GM19023 (cell line): ENCODE data around the gene BTBD9.

Experiments used
- ATAC-seq: cut with Tn5 transposase; IDR thresholded peaks from one replicate; pipeline ENCODE4 v1.9.1; 2021; ENCODE audit warnings: mild to moderate bottlenecking, moderate library complexity; ENCODE audit not compliant: unreplicated experiment

The BTBD9 gene

DNA sequence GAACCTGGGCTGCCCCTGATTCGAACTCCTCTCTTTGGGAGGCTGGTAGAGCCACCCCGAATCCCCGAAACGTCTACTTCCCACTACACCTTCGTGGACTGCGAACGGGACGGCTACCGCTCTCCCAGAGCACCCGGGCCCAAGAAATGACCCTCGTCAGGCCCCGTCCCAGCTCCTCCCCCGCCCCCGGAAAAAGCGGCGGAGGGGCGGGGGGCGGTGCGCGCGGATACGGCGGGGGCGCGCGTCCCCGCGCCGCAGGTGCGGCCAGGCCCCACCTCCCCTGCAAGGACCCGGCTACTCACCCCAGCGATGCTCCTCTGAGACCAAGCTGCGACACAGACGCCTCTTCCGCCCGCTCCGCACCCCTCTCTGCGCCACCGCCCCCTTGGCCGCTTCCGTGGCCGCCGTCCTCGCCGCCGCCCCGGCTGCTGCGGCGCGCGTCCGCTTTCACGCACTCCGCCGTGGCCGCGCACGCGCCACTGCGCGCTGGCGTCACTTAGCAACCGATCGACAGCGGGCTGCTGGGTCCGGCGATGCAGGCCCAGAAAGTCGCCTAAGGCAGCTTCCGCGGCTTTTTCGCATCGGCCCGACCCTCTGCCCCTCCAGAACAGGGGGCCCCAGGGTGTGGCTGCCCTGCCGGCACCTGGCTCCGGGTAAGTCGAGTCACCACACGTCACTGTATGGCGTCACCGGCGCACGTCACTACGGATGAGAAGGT is at the start of gene BTBD9:
BTBD9 (minus strand) TSS at position 432 of the 718 bp plus-strand sequence.
- peak; percentile 81 for ATAC-seq

- no peak for ATAC-seq
These were observed 48.9 kb upstream of the BTBD9 start for GRCh38 chr6:38688579-38689087.

- no peak for ATAC-seq
These were observed 47.8 kb upstream of the BTBD9 start for GRCh38 chr6:38687549-38687948.

DNA sequence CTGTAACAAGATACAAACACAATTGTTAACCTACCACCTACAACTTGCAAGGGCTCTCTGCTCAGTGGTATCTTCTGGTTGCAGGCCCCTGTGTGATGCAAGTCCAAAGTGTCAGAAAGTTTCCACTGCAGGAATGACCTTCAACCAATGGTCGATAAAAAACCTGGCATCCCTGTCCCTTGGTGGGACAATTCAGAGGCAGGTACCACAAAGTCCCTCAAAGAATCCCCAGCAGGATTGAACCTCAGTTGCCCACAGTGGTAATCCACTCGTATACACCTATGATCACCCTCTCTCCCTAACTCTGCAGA is 47.3 kb upstream of the BTBD9 start:
- no peak for ATAC-seq

GRCh38 chr6:38686270-38687042 is 46.7 kb upstream of the BTBD9 start:
- ATAC-seq: no peak

DNA sequence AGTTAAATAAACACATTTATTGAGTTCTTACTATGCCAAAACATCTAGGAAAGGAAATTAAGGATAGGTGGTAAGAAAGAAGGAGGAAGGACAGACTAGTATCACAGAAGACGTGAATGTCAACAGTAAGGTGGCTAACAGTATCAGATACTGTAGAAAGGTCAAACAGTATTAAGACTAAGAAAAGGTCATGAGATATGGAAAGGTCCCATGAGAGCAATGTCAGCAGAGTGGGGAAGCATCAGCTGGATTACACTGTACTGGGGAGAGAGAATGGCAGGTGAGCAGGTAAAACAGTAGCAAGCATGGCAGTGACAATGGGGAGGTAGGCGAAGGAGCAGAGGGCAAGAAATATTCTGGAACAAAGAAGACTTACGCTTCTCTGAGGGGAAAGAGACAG is 45.2 kb upstream of the BTBD9 start:
- no peak for ATAC-seq

GRCh38 chr6:38684237-38684636 is 44.5 kb upstream of the BTBD9 start:
- no peak for ATAC-seq

- no peak for ATAC-seq
These were observed 42.1 kb upstream of the BTBD9 start for GRCh38 chr6:38681850-38682249.

DNA sequence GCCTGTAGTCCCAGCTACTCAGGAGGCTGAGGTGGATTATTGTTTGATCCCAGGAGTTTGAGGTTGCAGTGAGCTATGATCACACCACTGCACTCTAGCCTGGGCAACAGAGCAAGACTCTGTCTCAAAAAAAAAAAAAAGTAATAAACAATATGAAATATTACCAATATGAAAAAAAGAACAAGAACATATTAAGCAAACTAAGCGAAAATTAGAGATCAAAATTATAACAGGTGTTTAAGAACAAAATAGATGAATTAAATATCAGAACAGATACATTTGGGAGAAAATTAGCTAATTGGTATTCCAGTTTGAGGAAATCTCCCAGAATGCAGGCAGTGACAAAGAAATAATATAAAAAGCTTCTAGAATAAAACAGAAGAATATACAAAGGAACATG is 39.9 kb upstream of the BTBD9 start:
- ATAC-seq: no peak

- no peak for ATAC-seq
These were observed 38.5 kb upstream of the BTBD9 start for GRCh38 chr6:38678178-38678760.

DNA sequence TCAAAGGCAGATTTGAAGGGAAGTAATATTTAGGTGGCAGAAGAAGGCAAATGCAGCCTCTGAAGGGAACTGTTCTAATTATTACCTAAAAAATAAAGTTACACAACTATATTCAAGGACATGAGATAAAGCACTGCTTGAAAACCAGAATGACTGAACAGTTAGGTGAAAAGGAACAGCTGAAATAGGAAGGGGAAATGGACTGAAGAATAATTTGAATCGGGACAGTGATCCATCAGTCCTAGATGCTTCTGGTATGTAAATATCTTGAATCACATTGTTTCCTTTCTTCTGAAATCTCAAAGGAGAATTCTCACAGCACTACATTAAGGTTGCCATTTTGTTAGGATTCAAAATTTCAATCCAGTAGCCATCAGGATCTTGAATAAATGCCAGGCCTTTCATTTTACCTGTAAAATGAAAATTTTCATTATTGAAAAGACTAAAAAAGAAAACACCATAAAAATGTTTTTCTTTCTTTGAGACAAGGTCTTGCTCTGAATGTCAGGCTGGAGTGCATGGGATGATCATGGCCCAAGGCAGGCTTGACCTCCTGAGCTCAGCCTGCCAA is 37.3 kb upstream of the BTBD9 start:
- ATAC-seq: no peak

DNA sequence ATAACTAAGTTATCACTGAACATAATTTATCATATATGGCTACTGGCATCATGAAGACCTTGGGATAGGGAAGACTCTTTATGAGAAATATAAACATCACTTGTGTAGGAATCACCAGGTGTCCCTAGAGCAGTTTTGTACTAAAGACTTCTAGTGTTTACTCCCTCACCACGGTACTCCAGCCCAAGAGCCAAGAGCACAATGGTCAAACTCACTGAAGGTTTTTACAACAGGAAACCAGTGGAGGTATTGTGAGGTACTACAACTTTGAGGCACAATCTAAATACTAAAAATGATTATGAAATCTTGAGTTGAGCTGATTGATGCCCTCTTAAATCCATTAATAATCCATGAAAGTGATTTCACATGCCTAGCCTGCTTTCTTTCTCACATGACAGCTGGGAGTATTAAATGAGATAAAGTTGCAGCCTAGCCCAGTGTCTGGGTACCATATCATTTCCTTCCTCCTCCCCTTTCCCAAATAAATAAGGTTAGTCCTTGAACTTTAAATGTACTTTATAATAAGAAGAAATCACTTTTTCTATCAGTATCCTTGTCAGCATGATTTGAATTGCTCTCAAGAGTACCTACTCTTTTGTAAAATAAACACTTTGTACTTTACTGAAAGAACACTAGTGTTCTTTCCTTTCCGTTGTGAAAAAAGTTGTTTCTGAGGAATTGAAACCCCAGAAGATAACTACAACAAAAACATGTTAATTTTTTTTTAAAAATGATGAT is 36.7 kb upstream of the BTBD9 start:
- no peak for ATAC-seq

DNA sequence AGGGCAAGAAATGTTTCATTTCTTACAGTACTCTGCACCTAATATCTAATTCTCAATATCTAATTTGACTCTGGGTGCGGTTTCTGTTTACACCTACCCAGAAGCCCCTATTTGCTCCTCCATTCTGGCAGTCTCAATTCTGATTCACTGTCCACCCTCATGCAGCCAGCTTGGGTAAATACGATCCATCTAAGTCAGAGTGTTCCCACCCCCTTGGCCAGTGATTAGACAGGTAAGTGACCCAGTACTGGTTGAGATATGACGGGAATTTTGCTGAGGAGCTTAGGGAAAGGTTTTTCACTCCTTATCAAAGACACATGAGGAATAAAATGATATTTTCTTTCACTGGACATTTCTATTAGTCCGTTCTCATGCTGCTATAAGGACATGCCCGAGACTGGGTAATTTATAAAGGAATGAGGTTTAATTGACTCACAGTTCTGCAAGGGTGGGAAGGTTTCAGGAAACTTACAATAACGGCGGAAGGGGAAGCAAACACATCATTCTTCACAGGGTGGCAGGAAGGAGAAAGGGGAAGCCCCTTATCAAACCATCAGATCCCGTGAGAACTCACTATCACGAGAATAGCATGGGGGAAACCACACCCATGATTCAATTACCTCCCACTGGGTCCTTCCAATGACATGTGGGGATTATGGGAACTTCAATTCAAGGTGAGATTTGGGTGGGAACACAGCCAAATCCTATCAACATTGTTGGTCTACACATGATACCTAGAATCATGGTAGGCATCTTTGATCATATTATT is 33.9 kb upstream of the BTBD9 start:
- ATAC-seq: no peak

DNA sequence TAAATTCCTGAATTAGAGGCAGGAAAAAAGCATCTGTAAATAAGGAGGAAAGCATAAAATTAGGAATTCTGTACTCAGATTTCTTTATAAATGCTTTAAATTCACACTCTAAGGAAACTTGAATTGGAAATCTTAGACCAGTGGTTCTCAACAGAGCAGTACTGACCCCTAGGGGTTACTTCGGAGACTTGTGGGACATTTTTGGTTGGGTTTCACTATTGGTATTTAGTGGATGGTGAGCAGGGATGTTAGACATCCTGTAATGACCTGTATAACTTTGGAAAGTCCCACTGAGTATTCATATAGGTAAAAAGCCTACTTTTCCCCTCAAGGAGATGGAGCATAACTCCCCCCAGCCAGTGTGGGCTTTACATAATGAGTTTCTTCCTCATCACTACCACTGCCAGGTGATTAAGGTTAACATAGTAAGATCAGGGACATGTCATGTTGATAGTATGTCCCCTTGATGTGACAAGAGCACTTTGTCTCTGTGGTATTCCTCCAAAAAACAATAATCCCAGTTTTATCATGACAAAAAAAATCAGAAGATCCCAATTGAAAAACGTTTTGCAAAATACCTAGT is 32.2 kb upstream of the BTBD9 start:
- ATAC-seq: peak; percentile 85

DNA sequence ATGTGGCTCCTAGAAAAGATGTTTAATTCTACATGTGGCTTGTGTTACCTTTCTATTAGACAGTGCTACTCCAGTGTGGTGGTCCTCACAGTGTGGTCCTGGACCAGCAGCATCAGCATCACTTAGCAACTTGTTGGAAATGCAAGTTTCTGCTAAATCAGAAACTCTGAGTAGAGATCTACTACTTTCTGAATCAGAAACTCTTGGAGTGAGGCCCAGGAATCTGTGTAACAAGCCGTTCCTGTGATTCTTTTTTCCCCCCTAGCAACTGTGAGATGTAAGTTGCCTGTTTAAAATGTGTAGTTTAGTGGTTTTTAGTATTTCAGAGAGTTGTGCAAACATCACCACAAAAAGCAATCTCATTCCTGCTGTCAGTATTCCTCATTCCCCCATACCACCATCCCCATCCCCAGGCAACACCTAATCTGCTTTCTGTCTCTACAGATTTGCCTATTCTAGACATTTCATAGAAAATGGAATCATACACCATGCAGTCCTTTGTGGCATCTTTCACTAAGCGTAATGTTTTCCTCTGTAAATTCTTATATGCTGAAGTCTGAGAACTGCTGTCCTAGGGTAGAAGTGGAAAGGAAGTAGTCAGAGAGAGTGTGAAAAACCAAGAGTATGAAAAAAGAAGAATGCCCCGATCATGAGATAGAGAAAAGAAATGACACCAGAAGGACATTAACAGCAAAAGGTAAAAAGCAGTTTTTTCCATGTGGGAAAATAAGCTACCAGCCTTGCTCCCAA is 18.9 kb upstream of the BTBD9 start:
- ATAC-seq: no peak

DNA sequence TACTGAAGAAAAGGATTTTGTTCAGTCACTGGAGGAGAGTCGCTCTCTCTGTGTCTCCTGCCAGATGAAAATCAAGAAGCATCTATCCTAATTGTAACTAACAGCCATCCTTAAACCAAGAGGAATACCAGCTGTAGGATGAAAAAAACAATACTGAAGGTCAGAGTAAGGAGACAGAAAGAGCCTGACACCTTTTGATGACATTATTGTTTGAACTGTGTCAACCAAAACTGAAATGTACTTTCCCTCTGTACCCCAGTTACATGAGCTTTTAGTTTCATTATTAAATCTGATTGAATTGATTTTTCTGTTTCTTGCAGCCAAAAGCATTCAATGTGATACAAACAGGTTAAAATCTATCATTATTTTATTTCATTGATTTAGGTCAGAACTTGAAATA is 17.2 kb upstream of the BTBD9 start:
- ATAC-seq: no peak

DNA sequence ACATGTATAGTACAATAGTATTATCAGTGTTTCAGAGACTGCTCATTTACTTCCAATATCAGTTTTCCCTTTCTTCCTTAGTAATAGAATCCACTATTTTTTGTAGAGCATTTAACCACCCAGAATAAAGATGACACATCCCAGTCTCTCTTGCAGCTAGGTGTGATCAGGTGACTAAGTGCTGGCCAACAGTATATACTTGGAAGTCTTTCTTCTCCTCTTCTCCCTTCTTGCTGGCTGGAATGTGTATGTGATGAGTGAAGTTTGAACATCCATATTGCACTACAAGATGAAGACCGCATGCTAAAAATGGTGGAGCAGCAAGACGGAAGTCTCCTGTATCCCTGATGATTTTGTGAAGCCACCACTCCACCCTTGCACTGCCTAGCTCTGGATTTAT is 14.5 kb upstream of the BTBD9 start:
- ATAC-seq: no peak

GRCh38 chr6:38651121-38651784 is 11.5 kb upstream of the BTBD9 start:
- ATAC-seq: no peak
